ENCODE results near the gene RCOR2. TPM values are rescaled to one million over a fixed set of nuclear protein-coding genes. Genes with fewer than 3 reads are reported as not detected.
A peak's percentile ranks its signal among the peaks of the same experiment; 100 is the strongest.
"Not testable (repeated sequence)": the region's sequence is repeated elsewhere in the genome, so short reads cannot be mapped to it uniquely, and the experiment has no call there.

Gene RCOR2
- 70.6 and 139 TPM in 2 replicates for total RNA-seq (ENCODE audit: low replicate concordance)

DNA sequence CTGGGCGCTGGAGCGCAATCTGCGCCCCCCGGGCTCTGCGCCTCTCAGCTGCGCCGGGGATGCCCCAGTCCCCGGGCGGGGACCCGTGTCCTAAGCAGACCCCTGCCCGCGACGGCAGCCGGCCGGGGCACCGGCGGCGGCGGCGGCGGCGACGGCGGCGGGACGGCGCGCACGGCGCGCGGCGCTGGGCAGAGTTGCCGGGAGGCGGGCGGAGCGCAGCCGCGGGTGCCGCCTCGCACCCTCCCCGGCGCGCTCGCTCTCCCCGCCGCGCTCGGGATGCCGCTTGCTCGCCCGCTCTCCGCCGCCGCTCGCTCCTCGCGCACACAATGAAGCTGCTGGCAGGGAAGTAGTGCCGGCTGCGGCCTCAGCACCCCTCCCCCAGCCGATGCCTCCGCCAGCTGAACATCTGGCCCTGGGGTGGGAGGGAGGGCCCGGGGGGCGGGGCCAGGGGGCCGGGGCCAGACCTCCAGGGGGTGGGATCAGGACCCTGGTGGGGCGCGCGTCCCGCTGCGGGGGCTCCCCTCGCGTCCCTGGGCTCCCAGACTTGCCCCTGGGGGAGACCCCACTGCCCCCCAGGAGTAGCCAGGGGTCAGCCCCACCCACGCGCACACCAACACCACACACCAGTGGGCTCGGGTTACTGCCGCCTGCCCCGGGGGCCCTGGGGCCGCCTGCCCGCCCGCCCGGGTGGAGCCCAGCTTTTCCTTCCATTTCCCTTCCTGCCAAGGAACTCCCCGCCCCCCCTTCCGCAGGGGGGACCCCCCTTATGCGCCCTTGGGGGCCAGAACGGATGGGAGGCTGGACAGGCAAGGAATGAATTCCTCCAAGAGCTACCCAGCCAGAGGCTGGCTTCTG is at the start of gene RCOR2:
RCOR2 (minus strand) TSS at position 328 of the 855 bp plus-strand sequence. CDS start 708 bp downstream, outside the sequence.
- H3K27me3 ChIP-seq, result no peaks in the 10 kb centered on the region
- Mint-ChIP-seq H3K4me3 (peak within 1 kb of the TSS; percentile 96), H3K4me1 (peaks cover 41% of the 10 kb centered on the region), H3K27me3 (ENCODE audit: insufficient read depth, low read depth) (peaks cover 6% of the 10 kb centered on the region), H3K27ac (peak within 1 kb of the TSS; percentile 92), H3K9me3 (peaks cover 2% of the 10 kb centered on the region), H3K36me3 (peaks cover 10% of the 10 kb centered on the region)
- H3K9me3 ChIP-seq (ENCODE audit: low read depth), result no peaks in the 10 kb centered on the region
- H3K79me2 ChIP-seq (ENCODE audit: low read depth), result peaks cover 47% of the 10 kb centered on the region
- no peak within 1 kb of the TSS for H2AFZ ChIP-seq (replicated peaks)
- H3K36me3 ChIP-seq, result no peaks in the 10 kb centered on the region
- peak within 1 kb of the TSS; percentile 95 for H3K4me2 ChIP-seq
- H3F3A ChIP-seq (ENCODE audit: low read depth), result peaks cover 80% of the 10 kb centered on the region
- TF ChIP-seq EZH2phosphoT487 (IDR thresholded peaks at IDR 0.05) (no peak), CTCF (IDR thresholded peaks at IDR 0.05) (no peak), EZH2 (IDR thresholded peaks at IDR 0.05) (no peak)
- H3K4me3 ChIP-seq, result peak within 1 kb of the TSS; percentile 95
- DNase-seq (ENCODE audit: low spot score), result peak; percentile 95
- peaks cover 46% of the 10 kb centered on the region for H4K20me1 ChIP-seq (ENCODE audit: low read depth)
- peak within 1 kb of the TSS; percentile 94 for H3K27ac ChIP-seq
- peaks cover 52% of the 10 kb centered on the region for H3K4me1 ChIP-seq
- peak within 1 kb of the TSS; percentile 70 for H3K9ac ChIP-seq

DNA sequence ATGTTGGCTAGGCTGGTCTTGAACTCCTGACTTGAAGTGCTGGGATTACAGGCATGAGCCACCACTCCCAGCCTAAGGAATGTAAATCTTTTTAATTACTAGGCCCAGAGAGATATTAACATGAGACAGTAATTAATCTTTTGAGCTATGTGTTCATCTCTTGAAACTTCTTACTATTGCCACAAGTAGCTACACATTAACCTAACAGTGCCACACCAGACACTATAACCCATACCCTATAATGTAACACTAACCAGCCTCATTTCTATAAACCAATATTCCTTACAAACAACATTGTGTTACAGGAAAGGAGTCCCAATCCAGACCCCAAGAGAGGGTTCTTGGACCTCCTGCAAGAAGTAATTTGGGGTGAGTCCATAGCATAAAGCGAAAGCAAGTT is 49.5 kb upstream of the RCOR2 start:
- no peaks in the 10 kb centered on the region for H3K27me3 Mint-ChIP-seq (ENCODE audit: insufficient read depth, low read depth)

DNA sequence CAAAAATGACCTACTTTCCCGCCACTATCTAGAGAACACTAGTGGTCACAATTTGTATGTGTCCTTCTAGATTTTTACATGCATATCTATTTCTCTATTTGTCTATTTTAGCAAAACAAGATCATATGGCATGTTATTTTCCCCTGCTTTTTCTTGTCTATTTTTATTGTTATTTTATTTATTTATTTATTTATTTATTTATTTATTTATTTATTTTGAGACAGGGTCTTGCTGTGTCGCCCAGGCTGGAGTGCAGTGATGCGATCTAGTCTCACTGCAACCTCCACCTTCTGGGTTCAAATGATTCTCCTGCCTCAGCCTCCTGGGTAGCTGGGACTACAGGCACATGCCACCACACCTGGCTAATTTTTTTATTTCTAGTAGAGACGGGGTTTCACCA is 46.9 kb upstream of the RCOR2 start:
- H3K4me3 ChIP-seq; H3K79me2 ChIP-seq (ENCODE audit: low read depth); H3K27ac Mint-ChIP-seq; H3F3A ChIP-seq (ENCODE audit: low read depth); H4K20me1 ChIP-seq (ENCODE audit: low read depth); H3K36me3 Mint-ChIP-seq; H3K36me3 ChIP-seq; H3K27me3 ChIP-seq; H2AFZ ChIP-seq (replicated peaks); H3K9me3 ChIP-seq (ENCODE audit: low read depth); H3K4me1 ChIP-seq; DNase-seq (ENCODE audit: low spot score); H3K4me1 Mint-ChIP-seq; H3K9ac ChIP-seq; H3K4me3 Mint-ChIP-seq; H3K9me3 Mint-ChIP-seq; H3K27me3 Mint-ChIP-seq (ENCODE audit: insufficient read depth, low read depth); H3K27ac ChIP-seq; H3K4me2 ChIP-seq: not testable (repeated sequence)

More for the DNA sequence above, 49.5 kb upstream of the RCOR2 start:
- TF ChIP-seq EZH2phosphoT487 (IDR thresholded peaks at IDR 0.05), result no peak
- TF ChIP-seq EZH2 (IDR thresholded peaks at IDR 0.05), result no peak
- TF ChIP-seq CTCF (IDR thresholded peaks at IDR 0.05), result no peak
- Histone ChIP-seq H2AFZ (replicated peaks) (no peak overlapping the region), H3K9me3 (ENCODE audit: low read depth) (no peaks in the 10 kb centered on the region), H3K79me2 (ENCODE audit: low read depth) (no peaks in the 10 kb centered on the region), H3K4me2 (no peak overlapping the region), H3K36me3 (no peaks in the 10 kb centered on the region), H3K4me3 (no peak overlapping the region), H3K27ac (no peak overlapping the region), H3K27me3 (peaks cover 12% of the 10 kb centered on the region), H4K20me1 (ENCODE audit: low read depth) (peaks cover under 1% of the 10 kb centered on the region), H3K4me1 (peaks cover 5% of the 10 kb centered on the region), H3K9ac (no peak overlapping the region), H3F3A (ENCODE audit: low read depth) (no peaks in the 10 kb centered on the region)
- DNase-seq (ENCODE audit: low spot score), result no peak
- H3K4me1 Mint-ChIP-seq, result peaks cover 5% of the 10 kb centered on the region
- no peak overlapping the region for H3K4me3 Mint-ChIP-seq
- no peak overlapping the region for H3K27ac Mint-ChIP-seq
- no peaks in the 10 kb centered on the region for H3K9me3 Mint-ChIP-seq
- no peaks in the 10 kb centered on the region for H3K36me3 Mint-ChIP-seq

Measured in neural progenitor cell (in vitro differentiated cells).